Measurements from ENCODE around the gene LCN6. TPM values are rescaled to one million over a fixed set of nuclear protein-coding genes. Genes with fewer than 3 reads are reported as not detected.
"Not testable (repeated sequence)": the region's sequence is repeated elsewhere in the genome, so short reads cannot be mapped to it uniquely, and the experiment has no call there.

LCN6 gene
- total and polyA plus RNA-seq, 2 donors = 7.1 TPM; not detected in 1

DNA sequence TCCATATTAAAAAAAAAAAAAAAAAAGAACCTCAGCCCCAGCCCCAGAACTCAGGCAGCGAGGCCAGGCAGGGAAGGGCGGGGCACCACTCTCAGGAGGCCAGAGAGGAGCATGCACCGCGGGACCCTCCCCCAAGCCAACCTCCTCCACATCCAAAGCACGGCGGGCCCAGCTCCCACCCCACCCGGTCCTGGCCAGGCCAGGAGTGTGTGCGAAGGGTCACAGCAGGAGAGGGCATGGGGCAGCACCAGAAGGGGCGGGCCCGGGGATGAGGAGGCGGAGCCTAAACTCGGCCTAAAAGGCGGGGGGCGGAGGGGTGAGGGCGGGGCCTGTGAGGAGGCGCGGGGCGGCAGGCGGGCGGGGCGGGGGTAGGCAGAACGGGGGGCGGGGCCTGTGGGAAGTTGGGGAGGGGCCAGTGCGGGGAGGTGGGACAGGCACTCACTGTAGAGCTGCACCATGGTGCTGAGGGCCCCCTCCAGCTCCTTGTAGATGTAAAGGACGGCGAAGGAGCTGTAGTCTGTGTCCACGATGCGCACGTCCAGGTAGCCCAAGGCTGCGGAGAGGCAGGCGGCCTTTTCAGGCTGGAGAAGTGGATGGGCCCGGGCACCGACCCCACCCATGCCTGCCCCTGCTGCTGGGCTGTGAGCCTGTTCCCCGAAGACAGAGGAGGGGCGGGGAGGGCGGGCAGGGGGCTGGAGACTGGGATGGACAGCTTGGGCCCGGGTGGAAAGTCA is 14.8 kb upstream of the LCN6 start:
- WGBS = 38% methylated on average over 37 of the region's 37 CpGs
- Histone ChIP-seq H3K27me3 (ENCODE audit: control insufficient read depth in 2 of 2, insufficient read depth in 1 of 2, low read length in 1 of 2) (peaks cover 0 to 31% of the 10 kb centered on the region in 2 donors), H3K4me3 (ENCODE audit: low read length in 2 of 2) (no peak overlapping the region), H3K9me3 (ENCODE audit: control insufficient read depth in 2 of 2, insufficient read depth in 1 of 2, low read length in 1 of 2) (no peaks in the 10 kb centered on the region), H3K27ac (ENCODE audit: low read depth in 1 of 2, low read length in 1 of 2) (no peak overlapping the region), H3K4me1 (ENCODE audit: control insufficient read depth in 2 of 2, insufficient read depth in 2 of 2, low read length in 2 of 2) (peaks cover 0 to 7% of the 10 kb centered on the region in 2 donors), H3K36me3 (ENCODE audit: control insufficient read depth in 2 of 2, insufficient read depth in 2 of 2, low read length in 1 of 2) (no peaks in the 10 kb centered on the region)
- peak in 5 of 9 donors; percentile 23 to 63 (median 43) for DNase-seq (ENCODE audit: low read depth in 6 of 9, low spot score in 9 of 9)

DNA sequence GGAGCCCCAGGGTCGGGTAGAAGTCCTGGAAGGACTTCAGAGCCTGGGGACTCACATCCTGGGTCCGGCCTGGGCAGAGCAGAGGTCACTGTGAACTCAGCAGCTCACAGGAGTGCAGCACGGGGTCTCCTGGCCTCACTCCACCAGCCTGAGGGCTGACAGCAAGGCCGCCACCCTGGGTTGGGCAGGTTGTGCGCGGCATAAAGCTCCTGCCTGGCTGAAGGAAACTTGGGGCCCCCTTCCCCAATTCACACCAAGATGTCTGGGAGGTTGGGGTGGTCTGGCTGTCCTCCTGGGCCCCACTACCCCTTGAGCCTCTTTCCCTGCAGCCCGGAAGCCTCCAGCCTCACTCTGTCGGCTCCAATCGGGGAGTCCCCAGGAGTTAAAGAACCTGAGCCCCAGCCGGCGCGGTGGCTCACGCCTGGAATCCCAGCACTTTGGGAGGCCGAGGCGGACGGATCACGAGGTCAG is 13.9 kb upstream of the LCN6 start:
- H3K27me3 ChIP-seq (ENCODE audit: control insufficient read depth in 2 of 2, insufficient read depth in 1 of 2, low read length in 1 of 2) = peaks cover 0 to 27% of the 10 kb centered on the region in 2 donors
- H3K36me3 ChIP-seq (ENCODE audit: control insufficient read depth in 2 of 2, insufficient read depth in 2 of 2, low read length in 1 of 2) = no peaks in the 10 kb centered on the region
- WGBS = 93% methylated on average over 17 of the region's 17 CpGs
- no peak for DNase-seq (ENCODE audit: low read depth in 6 of 9, low spot score in 9 of 9)
- no peak overlapping the region for H3K4me3 ChIP-seq (ENCODE audit: low read length in 2 of 2)
- H3K4me1 ChIP-seq (ENCODE audit: control insufficient read depth in 2 of 2, insufficient read depth in 2 of 2, low read length in 2 of 2) = peaks cover 0 to 3% of the 10 kb centered on the region in 2 donors
- no peaks in the 10 kb centered on the region for H3K9me3 ChIP-seq (ENCODE audit: control insufficient read depth in 2 of 2, insufficient read depth in 1 of 2, low read length in 1 of 2)
- H3K27ac ChIP-seq (ENCODE audit: low read depth in 1 of 2, low read length in 1 of 2) = no peak overlapping the region

DNA sequence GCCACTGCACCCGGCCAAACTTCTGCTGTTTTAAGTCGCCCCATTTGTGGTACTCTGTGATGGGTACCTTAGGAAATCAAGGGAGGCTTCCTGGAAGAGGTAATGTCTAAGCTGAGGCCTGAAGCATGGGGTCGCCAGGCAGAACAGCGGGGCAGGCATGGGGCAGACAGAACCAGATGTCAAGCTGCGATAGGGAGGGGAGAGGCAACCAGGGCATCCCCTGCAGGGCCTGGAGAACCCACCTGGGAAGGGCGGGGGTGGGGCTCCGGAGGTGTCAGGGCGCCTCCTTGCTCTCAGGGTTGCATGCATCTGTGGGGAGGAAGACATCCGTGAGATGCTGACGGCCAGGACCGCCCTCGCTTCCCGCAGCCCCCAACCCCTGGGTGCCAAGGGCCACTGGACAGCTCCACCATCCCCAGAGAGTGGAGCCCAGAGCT is 13.2 kb upstream of the LCN6 start:
- no peak for DNase-seq (ENCODE audit: low read depth in 6 of 9, low spot score in 9 of 9)
- Histone ChIP-seq H3K4me1 (ENCODE audit: control insufficient read depth in 2 of 2, insufficient read depth in 2 of 2, low read length in 2 of 2) (peaks cover 0 to 3% of the 10 kb centered on the region in 2 donors), H3K27ac (ENCODE audit: low read depth in 1 of 2, low read length in 1 of 2) (no peak overlapping the region), H3K36me3 (ENCODE audit: control insufficient read depth in 2 of 2, insufficient read depth in 2 of 2, low read length in 1 of 2) (no peaks in the 10 kb centered on the region), H3K4me3 (ENCODE audit: low read length in 2 of 2) (no peak overlapping the region), H3K27me3 (ENCODE audit: control insufficient read depth in 2 of 2, insufficient read depth in 1 of 2, low read length in 1 of 2) (peaks cover 0 to 27% of the 10 kb centered on the region in 2 donors), H3K9me3 (ENCODE audit: control insufficient read depth in 2 of 2, insufficient read depth in 1 of 2, low read length in 1 of 2) (peaks cover 0 to 3% of the 10 kb centered on the region in 2 donors)
- 95% methylated on average over 13 of the region's 13 CpGs for WGBS

DNA sequence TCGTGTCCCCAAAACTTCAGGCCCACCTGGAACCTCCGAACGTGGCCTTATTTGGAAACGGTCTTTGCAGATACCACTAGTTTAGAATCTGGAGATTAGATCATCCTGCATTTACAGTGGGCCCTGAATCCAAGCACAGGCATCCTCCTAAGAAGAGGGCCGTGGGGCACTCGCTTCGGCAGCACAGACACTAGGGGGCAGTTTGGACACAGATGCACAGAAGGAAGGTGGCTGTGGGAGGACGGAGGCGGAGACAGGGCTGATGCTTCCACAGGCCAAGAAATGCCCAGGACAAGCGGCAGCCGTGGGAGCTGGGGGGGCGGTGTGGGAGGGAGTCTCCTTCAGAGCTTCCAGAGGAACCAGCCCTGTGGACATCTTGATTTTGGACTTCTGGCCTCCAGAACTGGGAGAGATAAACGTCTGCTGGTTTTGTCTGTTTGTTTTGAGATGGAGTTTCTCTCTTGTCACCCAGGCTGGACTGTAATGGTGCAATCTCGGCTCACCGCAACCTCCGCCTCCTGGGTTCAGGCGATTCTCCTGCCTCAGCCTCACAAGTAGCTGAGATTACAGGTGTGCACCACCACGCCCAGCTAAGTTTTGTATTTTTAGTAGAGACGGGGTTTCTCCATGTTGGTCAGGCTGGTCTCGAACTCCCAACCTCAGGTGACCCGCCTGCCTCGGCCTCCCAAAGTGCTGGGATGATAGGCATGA is 12.7 kb upstream of the LCN6 start:
- not testable (repeated sequence) for H3K27ac ChIP-seq (ENCODE audit: low read depth in 1 of 2, low read length in 1 of 2); H3K9me3 ChIP-seq (ENCODE audit: control insufficient read depth in 2 of 2, insufficient read depth in 1 of 2, low read length in 1 of 2); H3K36me3 ChIP-seq (ENCODE audit: control insufficient read depth in 2 of 2, insufficient read depth in 2 of 2, low read length in 1 of 2); DNase-seq (ENCODE audit: low read depth in 6 of 9, low spot score in 9 of 9); H3K4me1 ChIP-seq (ENCODE audit: control insufficient read depth in 2 of 2, insufficient read depth in 2 of 2, low read length in 2 of 2); H3K4me3 ChIP-seq (ENCODE audit: low read length in 2 of 2)
- 64% methylated on average over 22 of the region's 22 CpGs for WGBS
- peaks cover 0 to 27% of the 10 kb centered on the region in 2 donors for H3K27me3 ChIP-seq (ENCODE audit: control insufficient read depth in 2 of 2, insufficient read depth in 1 of 2, low read length in 1 of 2)

- H3K36me3 ChIP-seq (ENCODE audit: control insufficient read depth in 2 of 2, insufficient read depth in 2 of 2, low read length in 1 of 2) = no peaks in the 10 kb centered on the region
- no peak overlapping the region for H3K27ac ChIP-seq (ENCODE audit: low read depth in 1 of 2, low read length in 1 of 2)
- peaks cover 0 to 3% of the 10 kb centered on the region in 2 donors for H3K4me1 ChIP-seq (ENCODE audit: control insufficient read depth in 2 of 2, insufficient read depth in 2 of 2, low read length in 2 of 2)
- WGBS = 89% methylated on average over 25 of the region's 25 CpGs
- peaks cover 0 to 27% of the 10 kb centered on the region in 2 donors for H3K27me3 ChIP-seq (ENCODE audit: control insufficient read depth in 2 of 2, insufficient read depth in 1 of 2, low read length in 1 of 2)
- no peak for DNase-seq (ENCODE audit: low read depth in 6 of 9, low spot score in 9 of 9)
- H3K9me3 ChIP-seq (ENCODE audit: control insufficient read depth in 2 of 2, insufficient read depth in 1 of 2, low read length in 1 of 2) = peaks cover 0 to 14% of the 10 kb centered on the region in 2 donors
- no peak overlapping the region for H3K4me3 ChIP-seq (ENCODE audit: low read length in 2 of 2)
Observed at GRCh38 chr9:136760424-136760823, 12.1 kb upstream of the LCN6 start.

GRCh38 chr9:136759436-136760325 is 11.4 kb upstream of the LCN6 start:
- Histone ChIP-seq H3K27ac (ENCODE audit: low read depth in 1 of 2, low read length in 1 of 2) (no peak overlapping the region), H3K36me3 (ENCODE audit: control insufficient read depth in 2 of 2, insufficient read depth in 2 of 2, low read length in 1 of 2) (no peaks in the 10 kb centered on the region), H3K9me3 (ENCODE audit: control insufficient read depth in 2 of 2, insufficient read depth in 1 of 2, low read length in 1 of 2) (peaks cover 0 to 16% of the 10 kb centered on the region in 2 donors), H3K4me3 (ENCODE audit: low read length in 2 of 2) (no peak overlapping the region), H3K27me3 (ENCODE audit: control insufficient read depth in 2 of 2, insufficient read depth in 1 of 2, low read length in 1 of 2) (peaks cover 0 to 24% of the 10 kb centered on the region in 2 donors), H3K4me1 (ENCODE audit: control insufficient read depth in 2 of 2, insufficient read depth in 2 of 2, low read length in 2 of 2) (peaks cover 0 to 3% of the 10 kb centered on the region in 2 donors)
- DNase-seq (ENCODE audit: low read depth in 6 of 9, low spot score in 9 of 9) = no peak
- 91% methylated on average over 27 of the region's 27 CpGs for WGBS

- H3K4me3 ChIP-seq (ENCODE audit: low read length in 2 of 2) = no peak overlapping the region
- peaks cover 0 to 18% of the 10 kb centered on the region in 2 donors for H3K27me3 ChIP-seq (ENCODE audit: control insufficient read depth in 2 of 2, insufficient read depth in 1 of 2, low read length in 1 of 2)
- no peak for DNase-seq (ENCODE audit: low read depth in 6 of 9, low spot score in 9 of 9)
- no peak overlapping the region for H3K27ac ChIP-seq (ENCODE audit: low read depth in 1 of 2, low read length in 1 of 2)
- no peaks in the 10 kb centered on the region for H3K36me3 ChIP-seq (ENCODE audit: control insufficient read depth in 2 of 2, insufficient read depth in 2 of 2, low read length in 1 of 2)
- WGBS = 86% methylated on average over 9 of the region's 9 CpGs
- H3K4me1 ChIP-seq (ENCODE audit: control insufficient read depth in 2 of 2, insufficient read depth in 2 of 2, low read length in 2 of 2) = peaks cover 0 to 3% of the 10 kb centered on the region in 2 donors
- H3K9me3 ChIP-seq (ENCODE audit: control insufficient read depth in 2 of 2, insufficient read depth in 1 of 2, low read length in 1 of 2) = peaks cover 0 to 17% of the 10 kb centered on the region in 2 donors
Observed at GRCh38 chr9:136759001-136759400, 10.7 kb upstream of the LCN6 start.

GRCh38 chr9:136757751-136758140 is 9.4 kb upstream of the LCN6 start:
- Histone ChIP-seq H3K27ac (ENCODE audit: low read depth in 1 of 2, low read length in 1 of 2) (no peak overlapping the region), H3K27me3 (ENCODE audit: control insufficient read depth in 2 of 2, insufficient read depth in 1 of 2, low read length in 1 of 2) (peaks cover 0 to 16% of the 10 kb centered on the region in 2 donors), H3K36me3 (ENCODE audit: control insufficient read depth in 2 of 2, insufficient read depth in 2 of 2, low read length in 1 of 2) (no peaks in the 10 kb centered on the region), H3K4me1 (ENCODE audit: control insufficient read depth in 2 of 2, insufficient read depth in 2 of 2, low read length in 2 of 2) (peaks cover 0 to under 1% of the 10 kb centered on the region in 2 donors), H3K4me3 (ENCODE audit: low read length in 2 of 2) (no peak overlapping the region), H3K9me3 (ENCODE audit: control insufficient read depth in 2 of 2, insufficient read depth in 1 of 2, low read length in 1 of 2) (peaks cover 0 to 27% of the 10 kb centered on the region in 2 donors)
- DNase-seq (ENCODE audit: low read depth in 6 of 9, low spot score in 9 of 9) = no peak
- WGBS = 94% methylated on average over 20 of the region's 20 CpGs

Measured in thymus (tissue), 11 donors.